Thyroid gland (tissue), 4 donors: ENCODE results near the gene STN1.

ENCODE experiments used
- CTCF ChIP-seq, 6 experiments: fragments of 200-600 bp in 3 of 6; fragments of 450-650 bp in 3 of 6; sonication (generic) in 3 of 6; IDR thresholded peaks; one replicate each; pipeline ENCODE4 v1.5.1; 2016 to 2019; ENCODE audit warnings: antibody characterized with exemption in 6 of 6, mild to moderate bottlenecking in 2 of 6, inconsistent platforms in 1 of 6, moderate library complexity in 1 of 6
- POLR2A ChIP-seq, 2 donors: fragments of 450-650 bp; IDR thresholded peaks; one replicate each; pipeline ENCODE4 v1.6.1; 2017; ENCODE audit warnings: antibody characterized with exemption in 2 of 2, mild to moderate bottlenecking in 2 of 2, moderate library complexity in 1 of 2

GRCh38 chr10:103854265-103854685, 63.7 kb downstream of the STN1 start:
- TF ChIP-seq CTCF (IDR thresholded peaks at IDR 0.05) (no peak), POLR2A (IDR thresholded peaks at IDR 0.05) (no peak)
